Stomach (tissue), 4 donors: ENCODE data around the gene SLC7A4.

Experiments
- EP300 ChIP-seq: sonication (generic); formaldehyde crosslinking; IDR thresholded peaks from one replicate; pipeline ENCODE4 v1.6.1; 2017; ENCODE audit warnings: antibody characterized with exemption
- POLR2A ChIP-seq, 4 donors: fragments of 450-650 bp; IDR thresholded peaks; one replicate each; pipeline ENCODE4 v1.6.1; 2016; ENCODE audit warnings: antibody characterized with exemption in 4 of 4, control low read depth in 2 of 4, mild to moderate bottlenecking in 1 of 4, moderate library complexity in 1 of 4
- POLR2AphosphoS5 ChIP-seq, 3 donors: sonication (generic); formaldehyde crosslinking; IDR thresholded peaks; one replicate each; pipeline ENCODE4 v1.6.1; 2016; ENCODE audit warnings: antibody characterized with exemption in 3 of 3
- TF ChIP-seq, protein P1 (sequence below), 7 experiments: fragments of 450-650 bp in 4 of 7; fragments of 200-600 bp in 3 of 7; sonication (generic) in 3 of 7; IDR thresholded peaks; one replicate each; pipeline ENCODE4 v1.5.1; 2016 to 2019; ENCODE audit warnings: antibody characterized with exemption in 7 of 7, control low read depth in 2 of 7, mild to moderate bottlenecking in 1 of 7

DNA sequence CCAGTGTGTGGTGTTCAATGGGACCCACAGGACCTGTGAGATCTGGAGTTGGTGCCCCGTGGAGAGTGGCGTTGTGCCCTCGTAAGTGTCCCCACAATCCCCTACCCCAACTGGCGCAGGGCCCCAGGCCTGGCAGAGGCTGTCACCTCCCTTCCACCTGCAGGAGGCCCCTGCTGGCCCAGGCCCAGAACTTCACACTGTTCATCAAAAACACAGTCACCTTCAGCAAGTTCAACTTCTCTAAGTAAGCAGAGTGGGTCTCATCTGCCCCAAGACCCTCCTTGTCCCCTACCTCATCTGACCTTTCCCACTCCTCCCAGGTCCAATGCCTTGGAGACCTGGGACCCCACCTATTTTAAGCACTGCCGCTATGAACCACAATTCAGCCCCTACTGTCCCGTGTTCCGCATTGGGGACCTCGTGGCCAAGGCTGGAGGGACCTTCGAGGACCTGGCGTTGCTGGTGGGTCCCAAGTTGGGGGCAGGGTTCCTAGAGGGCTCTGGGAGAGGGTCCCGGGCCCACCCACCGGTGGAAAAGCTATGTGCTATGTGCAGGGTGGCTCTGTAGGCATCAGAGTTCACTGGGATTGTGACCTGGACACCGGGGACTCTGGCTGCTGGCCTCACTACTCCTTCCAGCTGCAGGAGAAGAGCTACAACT is 9.3 kb downstream of the SLC7A4 start:
- no peak for TF ChIP-seq EP300
- TF ChIP-seq POLR2A (IDR thresholded peaks at IDR 0.05) = no peak
- TF ChIP-seq POLR2AphosphoS5 (IDR thresholded peaks at IDR 0.05) = no peak
- TF ChIP-seq, protein P1, sequence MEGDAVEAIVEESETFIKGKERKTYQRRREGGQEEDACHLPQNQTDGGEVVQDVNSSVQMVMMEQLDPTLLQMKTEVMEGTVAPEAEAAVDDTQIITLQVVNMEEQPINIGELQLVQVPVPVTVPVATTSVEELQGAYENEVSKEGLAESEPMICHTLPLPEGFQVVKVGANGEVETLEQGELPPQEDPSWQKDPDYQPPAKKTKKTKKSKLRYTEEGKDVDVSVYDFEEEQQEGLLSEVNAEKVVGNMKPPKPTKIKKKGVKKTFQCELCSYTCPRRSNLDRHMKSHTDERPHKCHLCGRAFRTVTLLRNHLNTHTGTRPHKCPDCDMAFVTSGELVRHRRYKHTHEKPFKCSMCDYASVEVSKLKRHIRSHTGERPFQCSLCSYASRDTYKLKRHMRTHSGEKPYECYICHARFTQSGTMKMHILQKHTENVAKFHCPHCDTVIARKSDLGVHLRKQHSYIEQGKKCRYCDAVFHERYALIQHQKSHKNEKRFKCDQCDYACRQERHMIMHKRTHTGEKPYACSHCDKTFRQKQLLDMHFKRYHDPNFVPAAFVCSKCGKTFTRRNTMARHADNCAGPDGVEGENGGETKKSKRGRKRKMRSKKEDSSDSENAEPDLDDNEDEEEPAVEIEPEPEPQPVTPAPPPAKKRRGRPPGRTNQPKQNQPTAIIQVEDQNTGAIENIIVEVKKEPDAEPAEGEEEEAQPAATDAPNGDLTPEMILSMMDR (IDR thresholded peaks at IDR 0.05) = no peak
